HepG2 (cell line): ENCODE results near the gene CYBC1. TPM values are rescaled to one million over a fixed set of nuclear protein-coding genes. Genes with fewer than 3 reads are reported as not detected.

ENCODE experiments used
- AGO1 ChIP-seq: fragments of 200-400 bp; formaldehyde crosslinking; IDR thresholded peaks from 2 replicates; pipeline ENCODE4 v1.6.1; 2017; ENCODE audit warnings: mild to moderate bottlenecking, low read depth, low read length, moderate library complexity; ENCODE audit not compliant: poor library complexity, severe bottlenecking
- FLYWCH1 ChIP-seq: sonication (generic); formaldehyde crosslinking; IDR thresholded peaks from 2 replicates; pipeline ENCODE4 v1.8.1; 2023; ENCODE audit warnings: mild to moderate bottlenecking, missing genetic modification reagents
- FOXA3 ChIP-seq: IDR thresholded peaks from 2 replicates; pipeline ENCODE4 v1.6.1; 2016; ENCODE audit warnings: missing genetic modification reagents, missing compliant biosample characterization
- FOXP1 ChIP-seq, 2 experiments: fragments of 450-650 bp in 1 of 2; IDR thresholded peaks; 2 replicates each; pipeline ENCODE4 v1.6.1; 2017 to 2018; ENCODE audit warnings: antibody characterized with exemption in 1 of 2
- KDM3A ChIP-seq: IDR thresholded peaks from 2 replicates; pipeline ENCODE4 v1.6.1; 2018; ENCODE audit warnings: low read depth, missing compliant biosample characterization
- LBX2 ChIP-seq: sonication (generic); formaldehyde crosslinking; IDR thresholded peaks from 2 replicates; pipeline ENCODE4 v1.5.0; 2020; ENCODE audit warnings: missing genetic modification reagents, mild to moderate bottlenecking, borderline replicate concordance
- PRPF4 ChIP-seq: fragments of 200-400 bp; formaldehyde crosslinking; IDR thresholded peaks from 2 replicates; pipeline ENCODE4 v1.6.1; 2016; ENCODE audit warnings: low read length, low read depth; ENCODE audit not compliant: poor library complexity, severe bottlenecking
- YY1 ChIP-seq: IDR thresholded peaks from 2 replicates; pipeline ENCODE4 v1.6.1; 2011; ENCODE audit warnings: low read length, low read depth, moderate library complexity, mild to moderate bottlenecking; ENCODE audit not compliant: insufficient read depth, insufficient replicate concordance
- ZNF432 ChIP-seq: sonication (generic); formaldehyde crosslinking; IDR thresholded peaks from 2 replicates; pipeline ENCODE4 v1.5.0; 2020; ENCODE audit warnings: missing genetic modification reagents, mild to moderate bottlenecking, borderline replicate concordance
- ZNF547 ChIP-seq: sonication (generic); formaldehyde crosslinking; IDR thresholded peaks from 2 replicates; pipeline ENCODE4 v1.5.1; 2020; ENCODE audit warnings: mild to moderate bottlenecking, missing genetic modification reagents
- ZNF816 ChIP-seq: sonication (generic); formaldehyde crosslinking; IDR thresholded peaks from 2 replicates; pipeline ENCODE4 v1.8.0; 2022; ENCODE audit warnings: missing genetic modification reagents, mild to moderate bottlenecking, borderline replicate concordance
- ZSCAN5A ChIP-seq: sonication (generic); formaldehyde crosslinking; IDR thresholded peaks from 2 replicates; pipeline ENCODE4 v1.8.0; 2022; ENCODE audit warnings: mild to moderate bottlenecking, missing genetic modification reagents, borderline replicate concordance
- polyA plus RNA-seq, 8 experiments: library from polyadenylated mRNA; depleted of rRNA in 3 of 8; stranded (reverse) in 7 of 8; unstranded in 1 of 8; fragments of >200 nt; fragmentation: Illumina TruSeq in 4 of 8; extraction: Trizol in 4 of 8; gene quantifications; 2 replicates each; pipeline versions ENCODE4 v1.2.1 to v1.2.3, GENCODE V29; 2011 to 2016; ENCODE audit warnings: low read depth in 4 of 8, missing spikeins in 1 of 8, mixed read lengths in 1 of 8; ENCODE audit not compliant: insufficient read depth in 1 of 8
- total RNA-seq, 5 experiments: library from RNA; depleted of rRNA; stranded (reverse); fragments of >200 nt; fragmentation: Illumina TruSeq; extraction: Trizol; gene quantifications; 2 replicates each; pipeline ENCODE4 v1.2.3, GENCODE V29; 2016; ENCODE audit warnings: low read depth in 1 of 5
- TF ChIP-seq, protein P1 (sequence below): sonication (generic); formaldehyde crosslinking; IDR thresholded peaks from 2 replicates; pipeline ENCODE4 v1.4.0; 2020; ENCODE audit warnings: mild to moderate bottlenecking, missing genetic modification reagents
- TF ChIP-seq, protein P2 (sequence below): sonication (generic); formaldehyde crosslinking; IDR thresholded peaks from 2 replicates; pipeline ENCODE4 v1.4.0; 2020; ENCODE audit warnings: missing genetic modification reagents, borderline replicate concordance

Gene CYBC1
- total and polyA plus RNA-seq, 2 of the 13 experiments (the other 11 are each of a cell fraction or from before 2014, with no cell fraction given), result 43.4 to 44.1 TPM

DNA sequence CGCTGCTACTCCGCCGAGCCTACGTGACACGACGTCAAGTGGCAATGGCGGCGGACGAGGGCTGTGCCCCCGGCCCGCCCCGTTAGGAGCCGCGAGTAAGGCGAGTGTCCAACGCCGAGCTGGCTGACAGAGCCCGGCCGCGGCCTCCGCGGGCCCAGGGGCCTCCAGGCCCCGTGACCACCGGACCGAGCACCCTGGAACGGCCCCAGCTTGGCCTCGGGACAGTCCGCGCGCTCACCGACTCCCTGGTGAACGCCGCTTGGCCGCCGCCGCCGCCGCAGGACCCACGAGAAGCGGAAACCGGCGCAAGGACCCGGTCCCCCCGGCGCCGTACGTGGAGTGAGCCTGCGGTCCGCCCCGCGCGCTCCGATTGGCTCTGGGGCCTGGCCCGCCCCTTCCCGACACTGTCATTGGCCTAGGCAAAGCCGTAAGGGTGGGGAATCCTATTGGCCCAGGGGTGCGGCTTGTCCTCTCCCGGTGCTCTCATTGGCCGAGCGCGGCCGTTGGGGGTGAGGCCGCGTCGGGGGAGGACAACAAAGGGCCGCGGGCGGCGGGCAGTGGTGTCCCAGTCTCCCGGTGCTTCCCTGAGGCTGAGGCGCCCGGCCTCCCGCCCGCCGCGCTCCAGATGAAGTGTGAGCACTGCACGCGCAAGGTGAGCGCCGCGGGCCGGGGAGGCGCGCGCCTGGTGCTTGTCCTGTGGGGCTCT, 7.8 kb upstream of the CYBC1 start, which contains the start of gene NARF (continued):
- TF ChIP-seq ZNF547 (CRISPR knock-in tag), result peak; percentile 95
- no peak for TF ChIP-seq AGO1
- TF ChIP-seq, protein P1, sequence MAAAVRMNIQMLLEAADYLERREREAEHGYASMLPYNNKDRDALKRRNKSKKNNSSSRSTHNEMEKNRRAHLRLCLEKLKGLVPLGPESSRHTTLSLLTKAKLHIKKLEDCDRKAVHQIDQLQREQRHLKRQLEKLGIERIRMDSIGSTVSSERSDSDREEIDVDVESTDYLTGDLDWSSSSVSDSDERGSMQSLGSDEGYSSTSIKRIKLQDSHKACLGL, result peak; percentile 88
- TF ChIP-seq ZNF432 (CRISPR knock-in tag), result 0 out of 2 replicates have a peak, but pooled peaks have one; percentile 20
- no peak for TF ChIP-seq PRPF4
- TF ChIP-seq FOXP1 (IDR thresholded peaks at IDR 0.05), result no peak
- peak; percentile 35; the same call in 1 of the 2 replicates for TF ChIP-seq FOXP1 (CRISPR knock-in tag; IDR thresholded peaks at IDR 0.05)
- TF ChIP-seq, protein P2, sequence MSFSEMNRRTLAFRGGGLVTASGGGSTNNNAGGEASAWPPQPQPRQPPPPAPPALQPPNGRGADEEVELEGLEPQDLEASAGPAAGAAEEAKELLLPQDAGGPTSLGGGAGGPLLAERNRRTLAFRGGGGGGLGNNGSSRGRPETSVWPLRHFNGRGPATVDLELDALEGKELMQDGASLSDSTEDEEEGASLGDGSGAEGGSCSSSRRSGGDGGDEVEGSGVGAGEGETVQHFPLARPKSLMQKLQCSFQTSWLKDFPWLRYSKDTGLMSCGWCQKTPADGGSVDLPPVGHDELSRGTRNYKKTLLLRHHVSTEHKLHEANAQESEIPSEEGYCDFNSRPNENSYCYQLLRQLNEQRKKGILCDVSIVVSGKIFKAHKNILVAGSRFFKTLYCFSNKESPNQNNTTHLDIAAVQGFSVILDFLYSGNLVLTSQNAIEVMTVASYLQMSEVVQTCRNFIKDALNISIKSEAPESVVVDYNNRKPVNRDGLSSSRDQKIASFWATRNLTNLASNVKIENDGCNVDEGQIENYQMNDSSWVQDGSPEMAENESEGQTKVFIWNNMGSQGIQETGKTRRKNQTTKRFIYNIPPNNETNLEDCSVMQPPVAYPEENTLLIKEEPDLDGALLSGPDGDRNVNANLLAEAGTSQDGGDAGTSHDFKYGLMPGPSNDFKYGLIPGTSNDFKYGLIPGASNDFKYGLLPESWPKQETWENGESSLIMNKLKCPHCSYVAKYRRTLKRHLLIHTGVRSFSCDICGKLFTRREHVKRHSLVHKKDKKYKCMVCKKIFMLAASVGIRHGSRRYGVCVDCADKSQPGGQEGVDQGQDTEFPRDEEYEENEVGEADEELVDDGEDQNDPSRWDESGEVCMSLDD (CRISPR knock-in tag), result peak; percentile 42; the same call in 1 of the 2 replicates
- peak; percentile 87; the same call in 1 of the 2 replicates for TF ChIP-seq KDM3A (CRISPR knock-in tag)
- no peak for TF ChIP-seq ZNF816 (CRISPR knock-in tag)
- peak; percentile 99 for TF ChIP-seq YY1
- TF ChIP-seq FLYWCH1 (CRISPR knock-in tag), result no peak
- peak; percentile 6; the same call in 1 of the 2 replicates for TF ChIP-seq FOXA3 (CRISPR knock-in tag)
- TF ChIP-seq LBX2 (CRISPR knock-in tag), result peak; percentile 93
- peak; percentile 28; the same call in 1 of the 2 replicates for TF ChIP-seq ZSCAN5A (CRISPR knock-in tag)
